HEK293T (cell line): Measurements from ENCODE around the gene C2CD3.

ENCODE experiments used
- CTBP1 ChIP-seq: fragments of 450-650 bp; IDR thresholded peaks from 2 replicates; pipeline ENCODE4 v1.6.1; 2016; ENCODE audit warnings: borderline replicate concordance
- LEF1 ChIP-seq: fragments of 450-650 bp; IDR thresholded peaks from 2 replicates; pipeline ENCODE4 v1.6.1; 2017; ENCODE audit warnings: mild to moderate bottlenecking, borderline replicate concordance

DNA sequence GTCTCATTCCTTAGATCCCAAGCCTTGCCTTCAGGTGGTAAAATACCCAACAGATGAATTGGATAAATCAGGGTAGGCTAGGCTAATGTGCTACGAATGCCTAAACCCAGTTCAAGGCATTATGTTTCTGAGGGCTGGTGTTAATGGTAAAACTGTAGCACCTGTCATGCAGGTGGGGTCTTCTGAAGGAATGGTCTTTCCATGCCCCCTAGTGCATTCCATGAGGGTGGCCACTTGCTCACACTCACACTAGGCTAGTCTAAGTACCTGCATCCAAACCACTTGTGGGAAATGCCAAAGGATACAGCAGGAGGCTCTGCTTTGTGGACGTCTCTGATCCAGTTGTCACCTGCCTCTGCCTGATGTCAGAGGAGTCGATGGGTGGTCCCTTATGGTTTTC lies 137.8 kb downstream of the C2CD3 start:
- TF ChIP-seq CTBP1 (no peak), LEF1 (no peak)
